Midbrain (tissue), 1 donor: ENCODE measurements around the gene DPP7.

ENCODE experiments used
- DNase-seq: peaks from one replicate; lab custom pipeline; 2025; lab: John Stamatoyannopoulos, UW

DPP7 gene

DNA sequence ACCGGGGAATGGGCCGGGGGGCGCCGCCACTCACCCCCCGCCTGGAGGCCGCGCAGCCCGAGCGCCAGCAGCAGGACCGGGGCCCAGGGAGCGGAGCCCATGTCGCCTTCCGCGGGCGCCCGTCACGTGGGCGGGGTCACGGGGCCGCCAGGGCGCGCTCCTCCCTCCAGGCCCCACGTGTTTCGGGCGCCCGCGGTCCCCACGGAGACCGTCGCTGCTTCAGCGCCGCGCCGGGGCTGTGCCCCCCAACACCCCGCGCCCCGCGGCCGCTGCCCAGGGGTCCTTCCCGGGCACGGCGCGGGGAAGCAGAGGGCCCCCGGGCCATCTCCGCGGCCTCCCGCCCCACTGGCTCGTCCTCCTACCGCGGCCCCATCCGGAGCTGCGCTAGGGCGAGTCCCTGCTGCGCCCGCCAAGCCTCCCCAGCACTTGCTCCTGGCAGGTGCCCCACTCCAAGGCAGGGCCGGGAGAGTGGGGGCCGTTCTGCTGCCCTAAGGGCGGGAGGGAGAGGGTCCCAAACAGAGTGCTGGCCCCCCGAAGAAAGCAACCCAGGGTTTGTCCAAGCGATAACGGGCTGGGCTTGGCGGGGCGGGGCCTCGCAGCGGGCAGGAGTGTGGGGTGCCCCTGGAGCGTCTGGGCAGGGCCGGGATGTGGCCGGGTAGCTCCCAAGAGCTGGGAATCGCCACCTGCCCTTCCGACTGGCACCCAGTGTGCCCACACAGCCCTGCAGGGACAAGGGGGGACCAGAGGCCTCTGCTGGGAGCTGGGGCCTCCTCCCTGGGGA lies at the start of gene DPP7:
Gene DPP7, minus strand, starts transcription at position 121 of the 781 bp plus-strand sequence. Its CDS starts 20 bp downstream, at position 101.
- peak; percentile 82 for DNase-seq

DNA sequence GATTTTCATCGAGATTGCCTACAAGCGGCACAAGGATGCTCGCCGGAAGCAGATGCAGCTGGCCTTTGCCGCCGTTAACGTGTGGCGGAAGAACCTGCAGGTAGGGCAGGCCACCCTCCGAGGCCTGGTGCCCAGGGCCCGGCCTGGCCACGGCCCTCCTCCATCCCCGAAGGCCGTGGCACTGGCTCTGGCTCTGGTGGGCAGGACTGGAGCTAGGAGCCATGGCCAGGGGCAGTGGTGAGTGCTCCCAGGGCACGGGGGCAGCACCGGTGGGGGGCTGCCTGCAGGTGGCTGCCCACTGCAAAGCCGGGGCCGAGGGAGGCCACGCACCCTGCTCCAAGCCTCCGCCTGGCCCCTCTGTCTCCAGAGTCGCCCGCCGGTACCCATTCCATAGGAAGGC lies 49.3 kb upstream of the DPP7 start:
- DNase-seq = no peak

DNA sequence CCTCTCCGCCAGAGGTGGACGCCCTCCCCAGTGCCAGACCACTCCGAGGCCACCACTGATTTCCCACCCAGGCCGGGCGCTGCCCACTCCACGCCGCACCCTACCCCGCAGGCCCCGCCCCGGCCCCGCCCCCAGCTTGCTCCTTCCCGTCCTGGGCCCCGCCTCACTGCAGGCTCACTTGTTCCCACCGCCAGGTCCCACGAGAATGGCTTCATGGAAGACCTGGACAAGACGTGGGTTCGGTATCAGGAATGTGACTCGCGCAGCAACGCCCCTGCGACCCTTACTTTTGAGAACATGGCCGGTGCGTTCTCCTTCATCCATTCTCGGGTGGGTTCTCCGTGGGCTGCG lies 48.8 kb upstream of the DPP7 start:
- no peak for DNase-seq

DNA sequence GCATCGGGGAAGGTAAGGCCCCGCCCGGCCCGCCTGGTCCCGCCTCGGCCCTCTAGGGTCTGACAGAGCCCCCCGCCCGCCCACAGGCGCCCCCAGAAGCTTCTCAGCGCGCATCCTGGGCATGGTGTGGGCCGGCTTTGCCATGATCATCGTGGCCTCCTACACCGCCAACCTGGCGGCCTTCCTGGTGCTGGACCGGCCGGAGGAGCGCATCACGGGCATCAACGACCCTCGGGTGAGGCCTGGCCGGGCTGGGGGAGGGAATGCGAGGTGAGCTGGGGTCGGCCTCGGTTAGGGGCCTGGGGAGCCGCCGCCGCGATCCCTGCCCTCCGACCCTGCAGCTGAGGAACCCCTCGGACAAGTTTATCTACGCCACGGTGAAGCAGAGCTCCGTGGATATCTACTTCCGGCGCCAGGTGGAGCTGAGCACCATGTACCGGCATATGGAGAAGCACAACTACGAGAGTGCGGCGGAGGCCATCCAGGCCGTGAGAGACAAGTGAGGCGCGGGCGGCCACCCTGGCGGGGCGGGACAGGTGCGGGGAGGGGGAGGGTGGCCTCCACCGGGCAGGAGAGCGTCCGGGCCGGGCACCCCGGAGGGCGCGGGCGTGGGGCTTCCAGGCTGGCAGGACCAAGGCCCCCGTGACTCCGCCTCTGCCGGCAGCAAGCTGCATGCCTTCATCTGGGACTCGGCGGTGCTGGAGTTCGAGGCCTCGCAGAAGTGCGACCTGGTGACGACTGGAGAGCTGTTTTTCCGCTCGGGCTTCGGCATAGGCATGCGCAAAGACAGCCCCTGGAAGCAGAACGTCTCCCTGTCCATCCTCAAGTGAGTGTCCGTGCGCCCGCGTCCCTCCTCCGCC lies 48.2 kb upstream of the DPP7 start:
- DNase-seq = no peak

DNA sequence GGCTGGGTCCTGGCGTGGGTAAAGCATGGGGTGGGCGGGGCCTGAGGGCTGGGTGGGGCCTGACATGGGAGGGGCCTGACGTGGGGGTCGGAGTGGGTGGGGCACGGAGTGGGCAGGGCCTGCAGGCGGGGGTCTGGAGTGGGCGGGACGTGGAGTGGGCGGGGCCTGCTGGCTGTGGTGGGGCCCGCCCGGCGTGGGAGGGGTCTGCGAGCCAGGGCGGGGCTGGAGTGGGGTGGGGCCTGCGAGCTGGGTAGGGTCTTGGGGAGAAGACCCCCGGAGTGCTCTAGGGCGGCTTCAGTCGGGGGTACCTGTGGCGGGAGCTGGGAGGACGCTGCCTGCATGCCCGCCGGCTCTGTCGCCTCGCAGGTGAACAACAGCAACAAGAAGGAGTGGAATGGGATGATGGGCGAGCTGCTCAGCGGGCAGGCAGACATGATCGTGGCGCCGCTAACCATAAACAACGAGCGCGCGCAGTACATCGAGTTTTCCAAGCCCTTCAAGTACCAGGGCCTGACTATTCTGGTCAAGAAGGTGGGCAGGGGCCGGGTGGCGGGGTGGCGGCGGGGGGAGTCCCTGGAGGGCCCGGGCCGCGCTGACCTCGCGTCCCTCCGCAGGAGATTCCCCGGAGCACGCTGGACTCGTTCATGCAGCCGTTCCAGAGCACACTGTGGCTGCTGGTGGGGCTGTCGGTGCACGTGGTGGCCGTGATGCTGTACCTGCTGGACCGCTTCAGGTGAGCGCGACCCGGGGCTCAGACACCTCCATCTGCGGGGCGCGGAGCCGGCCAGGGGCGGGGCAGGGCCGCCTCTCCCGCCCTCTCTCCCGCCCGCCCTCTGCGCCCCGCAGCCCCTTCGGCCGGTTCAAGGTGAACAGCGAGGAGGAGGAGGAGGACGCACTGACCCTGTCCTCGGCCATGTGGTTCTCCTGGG lies 47.3 kb upstream of the DPP7 start:
- DNase-seq = no peak

DNA sequence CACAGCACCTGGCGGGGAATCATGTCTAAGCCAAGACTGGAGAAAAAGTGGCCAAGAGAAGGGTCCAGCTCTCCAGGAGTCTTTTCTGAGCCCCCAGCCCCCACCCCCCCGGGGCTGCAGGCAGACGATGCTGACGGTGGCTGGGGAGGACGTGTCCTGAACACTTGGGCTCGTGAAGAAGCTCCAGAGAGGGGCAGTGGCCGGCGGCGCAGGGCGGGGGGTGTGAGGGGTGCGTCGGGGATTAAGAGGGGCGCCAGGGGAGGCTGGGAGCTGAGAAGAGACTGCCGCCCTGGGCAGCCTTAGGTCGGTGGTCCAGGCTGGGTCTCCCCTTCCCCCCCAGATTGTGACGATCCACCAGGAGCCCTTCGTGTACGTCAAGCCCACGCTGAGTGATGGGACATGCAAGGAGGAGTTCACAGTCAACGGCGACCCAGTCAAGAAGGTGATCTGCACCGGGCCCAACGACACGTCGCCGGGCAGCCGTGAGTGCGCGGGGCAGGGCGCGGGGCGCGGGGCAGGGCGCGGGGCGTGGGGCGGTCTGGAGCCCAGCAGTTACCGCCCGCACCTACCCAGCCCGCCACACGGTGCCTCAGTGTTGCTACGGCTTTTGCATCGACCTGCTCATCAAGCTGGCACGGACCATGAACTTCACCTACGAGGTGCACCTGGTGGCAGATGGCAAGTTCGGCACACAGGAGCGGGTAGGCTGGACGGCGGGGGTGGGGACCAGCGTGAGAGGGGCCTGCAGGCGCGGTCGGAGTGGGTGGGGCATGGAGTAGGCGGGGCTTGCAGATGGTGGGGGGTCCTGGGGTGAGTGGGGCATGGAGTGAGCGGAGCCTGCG lies 46.4 kb upstream of the DPP7 start:
- DNase-seq = no peak

DNA sequence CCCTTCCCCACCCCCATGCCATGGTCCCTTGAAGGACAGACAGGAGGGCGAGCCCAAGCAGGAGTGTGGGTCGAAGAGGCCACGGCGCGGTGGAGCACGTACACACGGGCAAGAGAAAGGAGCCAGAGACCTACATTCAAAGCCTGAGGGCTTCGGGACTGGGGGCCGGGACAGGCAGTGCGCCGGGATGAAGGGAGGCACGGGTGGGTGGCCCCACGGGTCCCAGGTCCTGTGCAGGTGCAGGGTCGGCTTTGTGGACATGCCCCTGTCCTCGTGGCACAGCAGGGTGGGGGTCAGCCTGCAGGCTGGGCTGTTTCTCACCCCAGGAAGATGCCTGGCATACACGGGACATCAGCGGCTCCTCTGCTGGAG lies 45.5 kb upstream of the DPP7 start:
- DNase-seq = no peak

DNA sequence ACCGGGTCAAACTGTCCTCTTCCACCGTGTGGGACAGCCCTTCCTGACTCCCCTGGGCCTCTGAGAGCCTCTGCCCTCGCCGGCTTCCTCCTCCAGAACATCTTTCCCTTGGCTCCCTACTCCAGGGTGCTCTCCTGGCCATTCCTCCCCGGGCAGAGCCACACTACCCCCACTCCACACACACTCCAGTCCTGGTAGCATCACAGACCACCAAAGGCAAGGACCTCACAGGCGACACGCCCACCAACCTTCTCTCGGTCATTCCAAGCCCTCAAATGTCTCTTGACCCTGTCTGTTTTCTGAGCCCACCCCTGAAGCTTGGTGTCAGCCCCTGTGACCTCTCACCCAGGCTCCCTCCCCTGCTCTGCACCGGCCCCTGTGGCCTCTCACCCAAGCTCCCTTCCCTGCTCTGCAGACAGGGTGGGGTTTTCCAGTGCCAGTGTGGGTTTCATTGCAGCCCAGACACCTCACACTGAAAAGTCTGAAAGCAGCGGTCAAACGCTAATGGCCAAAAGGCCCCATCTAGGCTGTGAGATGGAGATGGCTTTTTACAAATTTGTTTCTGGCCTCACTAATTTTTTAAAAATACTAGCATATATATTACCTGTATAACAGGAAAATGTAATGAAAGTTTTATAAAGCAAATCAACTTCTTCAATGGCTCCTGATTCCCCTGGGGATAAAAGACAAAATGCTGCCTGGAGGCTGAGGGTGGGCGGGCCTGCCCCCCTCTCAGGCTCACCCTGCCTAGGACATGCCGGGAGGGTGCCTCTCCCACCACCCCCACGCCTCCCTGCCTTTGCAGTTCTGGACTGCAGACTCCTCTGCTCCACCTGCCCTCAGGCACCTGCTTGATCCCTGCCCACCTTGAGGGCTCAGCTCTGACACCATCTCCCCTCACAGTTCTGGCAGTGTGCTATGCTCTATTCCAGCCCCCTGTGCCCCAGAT lies 44.8 kb upstream of the DPP7 start:
- no peak for DNase-seq

DNA sequence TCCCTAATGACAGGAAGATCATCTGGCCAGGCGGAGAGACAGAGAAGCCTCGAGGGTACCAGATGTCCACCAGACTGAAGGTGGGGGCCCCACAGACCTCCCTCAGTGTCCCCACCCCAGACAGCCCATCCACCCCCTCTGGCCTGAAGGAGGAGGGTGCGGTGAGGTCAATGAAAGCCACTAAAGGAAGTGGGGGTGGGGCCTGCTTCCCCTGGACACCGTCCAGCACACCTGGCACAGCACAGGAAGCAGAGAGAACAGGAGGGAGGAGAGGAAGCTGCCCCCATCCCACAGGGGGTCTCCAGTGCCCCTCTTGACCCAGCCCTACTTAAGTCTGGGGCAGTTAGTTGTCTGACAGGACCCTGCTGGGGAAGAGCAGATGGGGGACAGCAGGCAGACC lies 44.1 kb upstream of the DPP7 start:
- no peak for DNase-seq

DNA sequence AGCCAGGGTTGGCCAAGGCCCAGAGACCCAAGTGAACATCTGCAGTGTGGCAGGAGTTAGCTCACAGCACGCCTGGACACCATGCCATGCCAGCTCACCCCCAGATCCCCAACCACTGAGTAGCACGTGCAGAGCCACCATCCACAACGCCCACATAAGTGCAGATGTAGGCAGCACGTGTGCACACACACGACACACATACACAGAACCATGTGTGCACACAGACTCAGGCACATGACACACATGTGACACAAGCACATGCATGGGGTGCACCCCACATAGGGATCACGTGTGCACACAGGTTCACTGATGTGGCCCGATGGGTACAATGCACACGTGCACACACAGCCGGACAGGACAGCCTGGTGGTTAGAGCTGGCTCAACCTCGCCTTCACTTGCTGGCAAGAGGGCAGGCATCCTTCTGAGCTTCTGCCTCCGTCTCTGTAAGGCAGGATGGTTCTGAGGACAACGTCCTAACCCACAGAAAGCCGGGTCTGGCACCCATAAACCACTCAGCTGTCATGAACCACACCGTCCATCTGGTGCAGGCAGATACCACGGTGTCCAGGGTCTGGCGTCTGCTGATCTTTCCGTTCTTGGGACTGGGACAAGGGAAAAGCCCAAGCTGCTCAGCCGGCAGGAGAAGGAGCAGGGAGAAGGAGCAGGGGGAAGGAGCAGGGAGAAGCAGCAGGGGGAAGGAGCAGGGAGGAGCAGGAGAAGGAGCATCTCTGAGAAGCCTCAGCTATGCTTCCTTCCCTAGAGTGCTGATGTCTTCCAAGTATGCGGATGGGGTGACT lies 43.3 kb upstream of the DPP7 start:
- no peak for DNase-seq

DNA sequence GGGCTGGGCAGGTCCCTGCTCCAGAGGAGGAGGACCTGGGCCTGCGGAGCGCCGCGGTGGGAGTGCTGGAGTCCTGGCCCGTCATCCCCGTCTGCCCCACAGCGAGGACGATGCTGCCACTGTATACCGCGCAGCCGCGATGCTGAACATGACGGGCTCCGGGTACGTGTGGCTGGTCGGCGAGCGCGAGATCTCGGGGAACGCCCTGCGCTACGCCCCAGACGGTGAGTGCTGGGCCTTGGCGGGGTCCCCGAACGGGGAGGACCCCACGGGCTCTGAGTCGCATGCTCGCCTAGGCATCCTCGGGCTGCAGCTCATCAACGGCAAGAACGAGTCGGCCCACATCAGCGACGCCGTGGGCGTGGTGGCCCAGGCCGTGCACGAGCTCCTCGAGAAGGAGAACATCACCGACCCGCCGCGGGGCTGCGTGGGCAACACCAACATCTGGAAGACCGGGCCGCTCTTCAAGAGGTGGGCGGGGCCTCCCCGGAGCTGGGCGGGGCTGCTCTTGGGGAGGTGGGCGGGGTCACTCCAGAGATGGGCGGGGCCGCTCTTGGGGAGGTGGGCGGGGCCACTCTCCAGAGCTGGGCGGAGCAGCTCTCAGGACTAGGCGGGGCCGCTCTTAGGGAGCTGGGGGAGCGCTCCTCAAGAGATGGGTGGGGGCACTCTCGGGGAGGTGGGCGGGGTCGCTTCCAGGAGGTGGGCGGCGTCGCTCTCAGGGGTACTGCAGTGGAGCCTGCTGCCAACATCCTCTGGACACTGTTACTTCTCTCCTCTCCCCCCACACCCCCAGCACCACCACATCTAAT lies 42.2 kb upstream of the DPP7 start:
- DNase-seq = no peak

DNA sequence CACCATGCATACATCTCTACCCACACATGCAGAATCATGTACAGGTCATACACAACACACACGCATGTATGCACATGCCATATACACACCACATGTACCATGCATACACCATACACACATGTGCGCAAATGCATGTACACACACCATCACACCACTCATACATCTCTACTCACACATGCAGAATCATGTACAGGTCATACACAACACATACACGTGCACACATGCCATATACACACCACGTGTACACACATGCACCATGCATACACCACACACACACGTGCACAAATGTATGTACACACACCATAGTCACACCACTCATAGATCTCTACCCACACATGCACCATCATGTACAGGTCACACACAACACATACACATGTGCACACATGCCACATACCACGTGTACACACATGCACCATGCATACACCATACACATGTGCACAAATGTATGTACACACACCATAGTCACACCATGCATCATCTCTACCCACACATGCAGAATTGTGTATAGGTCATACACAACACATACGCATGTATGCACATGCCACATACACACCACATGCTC lies 38.4 kb upstream of the DPP7 start:
- no peak for DNase-seq

DNA sequence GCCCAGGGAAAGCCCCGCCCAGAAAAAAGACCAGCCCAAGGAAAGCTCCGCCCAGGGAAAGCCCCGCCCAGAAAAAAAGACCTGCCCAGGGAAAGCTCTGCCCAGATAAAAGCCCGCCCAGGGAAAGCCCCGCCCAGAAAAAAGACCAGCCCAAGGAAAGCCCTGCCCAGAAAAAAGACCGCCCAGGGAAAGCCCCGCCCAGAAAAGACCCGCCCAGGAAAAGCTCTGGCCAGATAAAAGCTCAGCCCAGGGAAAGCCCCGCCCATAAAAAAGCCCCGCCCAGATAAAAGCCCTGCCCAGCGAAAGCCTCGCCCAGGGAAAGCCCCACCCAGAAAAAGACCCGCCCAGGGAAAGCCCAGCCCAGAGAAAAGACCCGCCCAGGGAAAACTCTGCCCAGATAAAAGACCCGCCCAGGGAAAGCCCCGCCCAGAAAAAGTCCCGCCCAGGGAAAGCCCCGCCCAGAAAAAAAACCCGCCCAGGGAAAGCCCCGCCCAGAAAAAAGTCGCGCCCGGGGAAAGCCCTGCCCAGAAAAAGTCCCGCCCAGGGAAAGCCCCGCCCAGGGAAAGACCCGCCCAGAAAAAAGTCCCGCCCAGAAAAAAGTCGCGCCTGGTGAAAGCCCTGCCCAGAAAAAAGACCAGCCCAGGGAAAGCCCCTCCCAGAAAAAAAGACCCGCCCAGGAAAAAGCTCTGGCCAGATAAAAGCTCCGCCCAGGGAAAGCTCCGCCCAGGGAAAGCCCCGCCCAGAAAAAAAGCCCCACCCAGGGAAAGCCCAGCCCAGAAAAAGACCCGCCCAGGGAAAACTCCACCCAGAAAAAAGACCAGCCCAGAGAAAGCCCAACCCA lies 36.3 kb upstream of the DPP7 start:
- no peak for DNase-seq

DNA sequence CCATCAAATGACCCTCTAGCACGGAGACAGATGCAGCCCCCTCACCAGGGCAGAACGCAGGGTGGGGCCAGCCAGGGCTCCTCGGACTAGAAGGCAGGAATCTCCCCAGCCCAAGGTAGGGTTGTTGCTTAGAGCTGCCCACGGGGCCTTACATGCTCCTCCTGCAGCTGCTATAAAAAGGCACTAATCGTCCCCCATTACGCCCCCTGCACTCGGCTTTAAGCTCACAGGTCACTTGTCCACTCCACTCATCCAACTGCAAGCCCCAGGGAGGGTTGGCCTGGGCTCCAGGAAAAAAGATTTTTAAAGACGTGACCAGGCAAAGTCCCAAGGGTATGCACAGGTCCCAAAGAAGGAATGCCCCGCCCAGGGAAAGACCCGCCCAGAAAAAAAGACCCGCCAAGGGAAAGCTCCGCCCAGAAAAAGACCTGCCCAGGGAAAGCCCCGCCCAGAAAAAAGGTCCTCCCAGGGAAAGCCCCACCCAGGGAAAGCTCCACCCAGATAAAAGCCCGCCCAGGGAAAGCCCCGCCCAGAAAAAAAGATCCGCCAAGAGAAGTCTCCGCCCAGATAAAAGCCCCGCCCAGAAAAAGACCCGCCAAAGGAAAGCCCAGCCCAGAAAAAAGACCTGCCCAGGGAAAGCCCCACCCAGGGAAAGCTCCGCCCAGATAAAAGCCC lies 35.5 kb upstream of the DPP7 start:
- no peak for DNase-seq

DNA sequence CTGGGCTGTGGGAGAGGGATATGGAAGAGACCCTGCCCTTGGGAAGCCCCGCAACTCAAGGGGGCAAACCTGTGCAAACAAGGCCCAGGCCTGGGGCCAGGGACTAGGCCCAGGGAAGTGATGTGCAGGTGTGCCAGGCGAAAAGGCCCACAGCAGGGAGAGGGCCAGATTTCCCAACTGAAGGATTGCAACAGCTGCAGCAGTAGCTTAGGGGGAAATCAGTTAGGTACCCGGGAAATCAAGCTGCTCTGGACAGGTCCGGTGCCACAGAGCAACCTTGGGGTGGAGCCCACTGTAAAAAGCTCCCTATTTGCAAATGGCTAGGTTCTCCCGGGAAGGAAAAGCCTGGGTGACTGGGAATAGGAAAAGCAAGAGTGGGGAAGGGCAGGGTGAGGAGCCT lies 34.8 kb upstream of the DPP7 start:
- no peak for DNase-seq

DNA sequence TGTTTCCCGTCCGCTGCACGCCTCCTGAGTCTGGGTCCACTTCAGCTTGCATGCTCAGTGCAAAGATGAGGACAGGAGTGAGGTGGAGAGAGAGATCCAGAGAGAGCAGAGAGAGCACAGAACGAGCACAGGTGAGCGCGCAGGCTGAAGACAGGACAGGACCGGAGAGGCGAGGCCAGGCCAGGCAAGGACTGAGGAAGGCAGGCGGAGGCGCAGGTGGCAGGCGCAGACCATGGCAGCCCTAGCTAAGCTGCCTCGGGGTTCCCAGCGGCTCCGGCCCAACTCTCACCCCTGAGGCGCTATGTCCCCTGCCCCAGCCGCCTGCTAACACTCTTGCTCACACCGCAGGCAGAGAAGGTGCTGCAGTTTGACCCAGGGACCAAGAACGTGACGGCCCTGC lies 34.1 kb upstream of the DPP7 start:
- no peak for DNase-seq

DNA sequence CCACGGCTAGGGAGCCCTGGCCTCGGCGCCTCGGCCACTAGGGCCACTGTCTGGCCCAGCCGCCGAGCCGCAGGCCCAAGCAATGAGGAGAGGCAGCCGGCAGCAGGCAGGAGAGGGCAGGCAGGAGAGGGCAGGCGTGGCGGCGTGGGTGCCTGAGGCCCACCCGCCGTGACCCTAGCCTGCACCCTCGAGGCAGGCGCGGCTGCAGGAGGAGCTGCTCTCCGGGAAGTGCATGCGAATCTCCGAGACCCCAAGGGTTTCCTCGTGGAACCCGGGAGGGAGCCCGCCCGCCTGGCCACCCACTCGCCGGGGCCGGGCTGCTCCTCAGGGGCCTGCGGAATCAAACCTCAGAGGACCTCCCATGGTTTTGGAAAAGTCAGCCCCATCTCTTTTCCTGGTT lies 33.7 kb upstream of the DPP7 start:
- no peak for DNase-seq
